ENCODE results near the gene TMA7. TPM values are rescaled to one million over a fixed set of nuclear protein-coding genes. Genes with fewer than 3 reads are reported as not detected.

The TMA7 gene
- 100 to 1,000 TPM; 272 to 488 (median 350) TPM for total RNA-seq

DNA sequence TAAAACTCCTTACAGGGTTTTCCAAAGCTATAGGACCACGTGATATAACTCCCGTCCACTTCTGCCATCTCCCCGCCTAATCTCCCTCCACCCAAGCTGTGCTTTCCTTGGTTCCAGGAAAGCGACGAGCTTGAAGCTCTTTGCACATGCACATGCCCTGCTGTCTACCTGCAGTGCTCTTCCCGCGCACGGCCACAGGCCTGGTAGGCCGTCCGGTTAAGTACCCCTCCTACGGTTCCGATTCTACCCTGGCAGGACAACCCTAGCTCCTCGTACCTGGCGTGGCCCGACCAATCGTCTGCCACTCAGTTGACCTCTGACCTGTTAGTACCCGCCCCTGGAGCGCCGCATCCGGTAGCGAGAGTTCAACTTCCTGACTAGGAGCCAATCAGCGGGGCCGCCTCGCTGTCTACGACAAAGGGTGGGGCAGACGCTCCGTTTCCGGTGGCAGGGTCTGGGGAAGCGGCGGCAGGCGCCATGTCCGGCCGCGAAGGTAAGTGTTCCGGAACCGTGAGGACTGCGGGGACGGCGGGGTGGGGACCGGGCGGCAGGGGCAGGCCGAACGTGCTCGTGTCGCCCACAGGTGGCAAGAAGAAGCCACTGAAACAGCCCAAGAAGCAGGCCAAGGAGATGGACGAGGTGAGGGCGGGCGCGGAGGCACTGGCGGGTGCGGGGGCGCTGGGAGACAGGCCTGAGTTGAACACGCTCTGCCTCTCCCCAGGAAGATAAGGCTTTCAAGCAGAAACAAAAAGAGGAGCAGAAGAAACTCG is at the start of gene TMA7, which contains the start of gene CCDC51:
TMA7 (plus strand) TSS at position 438 of the 770 bp plus-strand sequence; CDS start at position 478, 40 bp downstream.
CCDC51 (minus strand) TSS at position 300 of the 770 bp plus-strand sequence. CDS start 4,991 bp downstream, outside the sequence.
- no peak for TF ChIP-seq CTCF (IDR thresholded peaks at IDR 0.05; ENCODE audit: low read depth)

DNA sequence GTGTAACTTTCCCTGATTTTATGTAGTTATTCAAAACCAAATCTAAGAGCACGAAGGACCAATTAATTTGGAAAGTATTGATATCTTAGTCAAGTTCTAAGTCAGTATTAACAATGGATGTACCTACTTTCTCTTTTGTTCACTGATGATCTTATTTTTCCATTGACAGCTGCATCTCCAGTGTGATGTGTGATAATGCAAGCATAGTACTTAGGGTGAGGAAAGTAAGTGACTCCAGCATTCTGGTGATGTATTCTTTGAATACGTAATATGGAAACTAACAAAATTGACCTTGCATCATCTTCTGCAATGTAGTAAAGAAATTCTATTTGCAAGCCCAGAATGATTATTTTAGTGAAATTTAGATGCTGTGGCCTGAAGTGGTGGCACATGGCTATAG is 45.7 kb upstream of the TMA7 start:
- TF ChIP-seq CTCF (IDR thresholded peaks at IDR 0.05; ENCODE audit: low read depth), result no peak

- no peak for TF ChIP-seq CTCF (IDR thresholded peaks at IDR 0.05; ENCODE audit: low read depth)
Observed at GRCh38 chr3:48395714-48396113, 44.3 kb upstream of the TMA7 start.

- no peak for TF ChIP-seq CTCF (IDR thresholded peaks at IDR 0.05; ENCODE audit: low read depth)
Observed at GRCh38 chr3:48397767-48398681, 42.0 kb upstream of the TMA7 start.

- TF ChIP-seq CTCF (IDR thresholded peaks at IDR 0.05; ENCODE audit: low read depth), result no peak
Observed at GRCh38 chr3:48398701-48399386, 41.2 kb upstream of the TMA7 start.

GRCh38 chr3:48399387-48400172 is 40.5 kb upstream of the TMA7 start:
- TF ChIP-seq CTCF (IDR thresholded peaks at IDR 0.05; ENCODE audit: low read depth), result no peak

Measured in subcutaneous adipose tissue (tissue), 4 donors.